HG02571 (cell line): Measurements from ENCODE around the gene PRKG2.
"Not testable (repeated sequence)": the region's sequence is repeated elsewhere in the genome, so short reads cannot be mapped to it uniquely, and the experiment has no call there.

Experiments
- ATAC-seq: cut with Tn5 transposase; IDR thresholded peaks from one replicate; pipeline ENCODE4 v1.9.1; 2021; ENCODE audit warnings: mild to moderate bottlenecking, moderate library complexity; ENCODE audit not compliant: unreplicated experiment

Gene PRKG2

GRCh38 chr4:81214881-81215868 is at the start of gene PRKG2:
PRKG2 (minus strand) TSS chr4:81215222; CDS start chr4:81205047, 10,175 bp downstream.
- ATAC-seq, result no peak

- no peak for ATAC-seq
Measured at GRCh38 chr4:81260443-81261101, 45.5 kb upstream of the PRKG2 start.

GRCh38 chr4:81258841-81259550 is 44.0 kb upstream of the PRKG2 start:
- ATAC-seq, result no peak

DNA sequence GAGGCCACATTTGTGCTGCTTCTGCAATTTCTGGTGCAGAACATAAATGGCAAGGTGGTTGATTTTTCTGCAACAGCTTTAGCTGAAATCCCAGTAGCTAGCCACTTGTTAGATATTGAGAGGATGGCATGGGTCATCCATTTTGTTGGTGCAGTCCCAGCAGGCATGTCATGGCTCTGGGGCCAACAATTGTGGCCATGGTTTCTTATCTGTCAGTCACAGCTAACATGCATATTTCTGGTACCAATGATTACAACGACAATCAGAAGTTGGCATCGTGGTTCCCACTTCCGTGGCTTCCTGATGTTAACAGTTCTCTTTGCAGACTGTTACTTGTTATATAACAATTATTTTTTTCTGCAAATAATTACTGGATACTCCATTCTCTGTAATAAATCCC is 42.8 kb upstream of the PRKG2 start:
- ATAC-seq, result no peak

DNA sequence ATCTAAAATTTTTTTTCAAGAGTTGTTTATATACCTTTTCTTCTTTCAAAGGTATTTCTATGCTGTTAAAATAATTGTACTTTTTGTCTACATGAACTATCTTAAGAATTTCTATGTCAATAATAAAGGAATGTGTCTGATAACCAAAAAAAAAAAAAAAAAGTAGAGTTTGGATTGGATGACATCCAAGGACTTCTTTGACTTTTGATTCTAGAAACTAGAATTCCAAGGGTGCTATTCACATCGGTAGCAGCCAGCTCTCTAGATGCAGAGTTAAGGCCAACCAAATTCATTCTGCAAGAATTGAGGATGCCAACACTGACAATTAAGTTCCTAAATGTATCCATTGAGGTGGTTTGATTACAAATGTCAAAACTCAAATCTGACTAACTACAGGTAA is 42.0 kb upstream of the PRKG2 start:
- no peak for ATAC-seq

DNA sequence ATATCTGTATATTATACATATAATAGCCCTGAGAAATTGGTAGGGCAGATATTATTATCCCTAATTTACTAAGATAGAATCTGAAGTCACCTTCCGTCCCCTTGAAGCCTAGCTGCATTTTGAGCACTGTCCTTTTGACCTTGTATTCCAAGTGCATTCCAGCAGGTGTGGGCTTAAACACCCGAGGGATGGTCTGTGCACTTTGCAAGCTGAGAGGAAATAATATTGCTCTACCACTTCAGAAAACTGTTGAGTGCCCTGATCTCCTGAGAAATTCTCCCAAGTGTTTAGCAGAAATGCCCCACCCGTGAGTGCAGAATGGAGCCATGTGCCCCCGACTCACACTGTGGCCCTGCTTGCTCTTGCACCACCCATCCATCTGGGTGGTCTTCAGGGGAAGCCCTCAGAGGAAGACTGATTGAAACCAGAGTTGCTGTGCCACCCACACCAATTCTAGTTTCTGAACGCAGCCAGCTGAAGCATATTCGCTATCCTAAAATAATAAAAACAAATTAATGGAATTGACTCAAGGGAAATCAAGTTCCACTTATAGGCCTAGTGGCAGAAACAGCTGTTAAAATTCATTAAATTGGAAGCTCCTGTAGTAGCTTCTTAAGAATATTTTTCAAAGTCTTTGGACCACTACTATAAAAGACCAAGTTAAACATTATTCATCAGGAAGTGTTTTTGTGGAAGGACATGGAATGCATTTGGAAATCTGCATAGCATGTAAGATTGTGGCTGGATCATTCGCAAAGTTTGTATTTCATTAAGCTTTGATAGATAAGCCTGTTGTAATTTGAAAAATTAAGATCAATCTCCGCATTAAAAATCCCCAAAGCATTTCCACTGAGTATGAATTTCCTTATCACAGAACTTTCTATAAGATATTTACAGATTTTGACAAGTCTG is 41.3 kb upstream of the PRKG2 start:
- ATAC-seq, result no peak

DNA sequence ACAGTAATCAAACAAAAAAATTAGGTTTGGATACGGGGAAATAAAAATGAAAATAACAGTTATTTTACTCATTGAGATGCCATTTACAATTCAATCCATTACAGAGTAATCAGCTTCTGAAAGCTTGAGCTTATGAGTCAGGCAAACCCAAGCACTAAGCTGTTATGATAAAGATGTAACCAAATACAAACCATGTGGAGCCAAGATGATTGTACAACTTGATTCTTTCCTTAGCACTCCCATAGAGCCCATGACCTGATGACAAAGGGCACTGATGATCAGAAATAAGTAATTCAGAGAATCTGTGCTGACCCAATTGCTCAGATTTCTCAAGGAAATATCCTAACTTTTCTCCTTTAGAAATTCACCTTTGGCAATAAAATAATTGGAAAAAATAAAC is 40.5 kb upstream of the PRKG2 start:
- ATAC-seq, result no peak

GRCh38 chr4:81250430-81250829 is 35.4 kb upstream of the PRKG2 start:
- ATAC-seq, result no peak

DNA sequence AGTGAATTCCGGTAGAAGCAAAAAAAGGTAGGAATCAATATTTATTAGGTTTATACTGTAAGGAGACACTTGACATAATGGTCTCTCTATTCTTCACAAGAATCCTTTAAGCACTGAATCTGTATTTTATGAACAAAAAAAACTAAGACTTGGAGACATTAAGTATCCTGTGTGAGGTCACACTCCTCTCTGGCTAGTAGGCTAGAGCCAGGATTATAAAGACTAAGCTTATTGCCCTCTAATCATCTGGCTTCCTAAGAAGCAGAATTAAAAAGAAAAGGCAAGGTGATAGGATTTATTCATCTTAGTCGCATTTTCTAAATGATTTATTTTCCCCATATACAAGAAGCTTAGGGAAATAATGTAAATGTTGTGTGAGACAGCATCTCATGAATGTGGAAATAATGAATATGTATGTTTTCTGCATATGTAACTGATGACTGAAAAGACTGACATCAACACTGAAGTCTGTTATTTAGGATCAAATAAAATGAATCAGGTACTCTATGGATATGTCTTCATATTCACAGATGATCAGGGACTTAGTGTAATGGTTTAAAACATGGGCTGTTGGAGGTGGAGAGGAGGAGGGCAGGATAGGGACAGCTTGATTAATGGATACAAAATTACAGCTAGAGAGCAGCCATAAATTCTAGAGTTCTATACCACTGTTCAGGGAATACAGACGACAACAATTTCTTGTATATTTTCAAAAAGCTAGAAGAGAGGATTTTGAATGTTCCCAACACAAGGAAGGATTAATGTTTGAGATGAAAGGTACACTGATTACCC is 30.4 kb upstream of the PRKG2 start:
- ATAC-seq, result no peak

DNA sequence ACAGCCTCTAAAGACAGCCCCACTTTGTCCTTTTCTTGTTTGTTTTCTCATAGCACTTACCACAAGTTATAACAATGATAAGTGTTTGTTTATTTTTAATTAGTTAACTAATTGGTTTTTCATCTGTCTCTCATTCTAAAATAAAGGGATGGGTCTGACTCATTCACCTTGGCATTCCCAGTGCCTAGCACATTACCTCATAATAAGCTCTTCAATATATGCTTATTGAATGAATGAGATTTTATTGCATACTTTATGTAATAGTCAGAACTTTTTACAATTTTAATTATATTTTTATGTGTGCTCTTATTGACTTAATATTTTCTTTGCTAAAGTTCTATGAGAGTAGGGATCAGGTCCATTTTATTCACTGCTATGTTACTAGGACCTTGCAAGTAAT is 22.8 kb upstream of the PRKG2 start:
- no peak for ATAC-seq

- no peak for ATAC-seq
Measured at GRCh38 chr4:81235982-81236749, 21.1 kb upstream of the PRKG2 start.

- ATAC-seq, result no peak
Measured at GRCh38 chr4:81227968-81228367, 12.9 kb upstream of the PRKG2 start.

- ATAC-seq, result no peak
Measured at GRCh38 chr4:81227138-81227537, 12.1 kb upstream of the PRKG2 start.

GRCh38 chr4:81225252-81225651 is 10.2 kb upstream of the PRKG2 start:
- no peak for ATAC-seq

DNA sequence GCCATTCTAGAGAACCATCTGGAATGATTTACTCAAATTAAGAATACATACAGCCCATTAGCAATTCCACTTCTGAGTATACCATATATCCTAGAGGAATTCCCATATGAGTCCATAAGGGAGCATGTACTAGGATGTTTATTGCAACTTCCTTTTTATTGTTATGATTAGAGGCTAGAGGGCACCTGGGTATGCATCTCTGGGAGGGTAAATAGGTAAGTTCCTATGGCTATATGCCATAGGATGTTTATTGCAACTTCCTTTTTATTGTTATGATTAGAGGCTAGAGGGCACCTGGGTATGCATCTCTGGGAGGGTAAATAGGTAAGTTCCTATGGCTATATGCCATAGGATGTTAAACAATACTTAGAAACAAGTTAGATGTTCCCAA is 7.1 kb upstream of the PRKG2 start:
- ATAC-seq, result not testable (repeated sequence)

DNA sequence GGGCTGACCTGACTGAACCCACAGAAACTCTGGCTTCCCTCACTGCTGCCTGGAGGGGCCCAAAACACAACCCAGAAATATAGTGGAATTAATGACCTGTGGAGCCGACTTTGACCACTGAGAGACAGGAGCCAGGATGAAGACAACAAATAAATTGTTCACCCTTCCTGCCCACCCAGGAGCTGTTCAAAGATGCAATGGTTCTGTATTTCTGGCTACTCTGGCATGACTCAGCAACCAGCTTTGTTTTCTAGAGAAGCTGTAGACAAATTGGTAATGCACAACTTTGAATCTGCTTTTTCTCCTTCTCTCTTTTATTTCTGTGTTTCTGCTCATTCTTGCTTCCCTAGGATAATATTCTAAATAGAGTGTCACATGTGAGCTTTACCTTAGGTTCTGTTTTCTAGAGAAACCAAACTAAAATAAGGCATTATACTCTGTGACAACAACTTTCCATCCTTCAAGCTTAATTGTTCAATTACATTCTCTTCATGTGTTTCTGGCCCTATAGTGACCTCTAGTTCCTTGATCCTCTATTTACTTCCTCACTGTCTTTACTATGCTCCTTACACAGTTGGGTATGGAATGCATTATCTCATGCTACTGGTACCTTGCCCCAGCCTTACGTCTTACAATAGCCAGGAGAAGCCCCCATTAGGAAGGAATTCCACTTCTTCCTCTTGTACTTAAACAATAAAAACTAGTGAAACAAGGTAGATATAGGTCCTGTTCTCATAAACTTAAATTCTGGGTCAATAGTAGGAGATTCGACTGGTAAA is 6.5 kb upstream of the PRKG2 start:
- ATAC-seq, result no peak

GRCh38 chr4:81220271-81220670 is 5.2 kb upstream of the PRKG2 start:
- ATAC-seq, result no peak

DNA sequence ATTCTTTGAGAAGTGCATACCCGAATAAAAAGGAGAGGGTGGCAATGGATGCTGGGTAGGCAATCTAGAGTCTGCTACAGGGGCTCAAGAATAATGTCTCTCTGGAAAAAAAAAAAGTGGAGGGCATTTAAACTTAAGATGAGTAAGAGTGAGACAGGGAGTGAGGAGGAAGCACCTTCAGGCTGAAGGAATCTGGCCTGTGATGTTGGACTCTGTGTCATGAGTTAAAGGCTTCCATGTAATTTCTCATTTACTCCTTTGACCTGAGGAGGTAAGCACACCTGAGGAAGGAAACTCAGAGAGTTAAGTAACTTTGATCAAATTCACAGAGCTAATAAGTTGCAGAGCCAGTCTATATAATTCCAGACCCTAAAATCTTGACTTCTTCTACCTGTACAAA is 3.2 kb upstream of the PRKG2 start:
- ATAC-seq, result no peak
